ENCODE measurements around the gene HCAR1. TPM values are rescaled to one million over a fixed set of nuclear protein-coding genes. Genes with fewer than 3 reads are reported as not detected.
"Not testable (repeated sequence)": the region's sequence is repeated elsewhere in the genome, so short reads cannot be mapped to it uniquely, and the experiment has no call there.

Gene HCAR1
- total RNA-seq, 1 donor from 2014 or later, result 0.20 TPM

DNA sequence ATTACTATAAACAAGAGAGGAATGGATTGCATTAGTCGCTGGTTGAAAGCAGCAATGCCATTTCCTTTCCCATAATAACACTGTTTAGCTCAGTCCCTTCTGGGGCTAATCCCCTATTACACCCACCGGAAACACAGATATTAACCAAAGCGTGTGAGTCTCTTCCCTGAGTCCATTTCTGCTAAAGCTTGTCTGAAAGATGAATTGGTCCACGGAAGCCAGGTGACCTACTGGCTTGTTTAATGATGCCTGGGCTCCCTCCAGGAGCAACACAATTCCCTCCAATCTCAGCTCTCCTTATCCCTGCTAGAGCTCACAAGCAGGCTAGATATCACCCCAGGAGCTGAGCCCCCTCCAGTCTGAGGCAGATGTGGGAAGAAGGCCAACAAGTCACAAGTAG, 29.2 kb downstream of the HCAR1 start:
- H3K4me1 ChIP-seq; H3K27me3 ChIP-seq; H3K4me3 ChIP-seq; intact Hi-C loops (cut with DNase I); H3K36me3 ChIP-seq; H3K27ac ChIP-seq; H3K9me3 ChIP-seq; DNase-seq; ATAC-seq: not testable (repeated sequence)

DNA sequence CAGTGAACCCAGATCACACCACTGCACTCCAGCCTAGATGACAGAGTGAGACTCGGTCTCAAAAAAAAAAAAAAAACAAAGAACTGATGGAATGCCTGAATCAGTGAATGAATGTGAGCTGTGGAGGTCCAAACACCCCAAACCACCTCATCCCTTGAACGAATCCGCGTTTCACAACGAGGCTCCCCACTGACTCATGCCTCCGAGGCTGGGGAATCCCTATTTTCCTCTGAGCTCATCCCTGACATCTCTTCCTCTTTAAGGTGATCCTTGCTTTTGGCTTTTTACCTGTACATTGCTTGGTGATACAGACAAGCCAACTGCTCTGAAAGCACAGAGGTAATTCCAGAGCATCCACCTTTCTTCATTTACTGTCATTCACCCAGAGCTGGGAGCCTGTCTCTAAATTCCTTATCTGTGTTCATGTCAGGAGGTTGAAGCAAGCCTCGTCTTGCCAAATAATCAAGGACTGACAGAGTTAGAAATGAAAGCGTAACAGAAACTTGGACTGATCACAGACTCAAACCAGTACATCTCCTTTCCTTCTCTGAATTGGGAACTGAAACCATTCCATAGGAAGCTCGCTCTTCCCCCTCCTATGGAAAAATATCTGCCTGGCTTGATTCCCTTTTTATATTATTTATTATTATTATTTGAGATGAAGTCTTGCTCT, 30.5 kb downstream of the HCAR1 start:
- H3K4me1 ChIP-seq; H3K9me3 ChIP-seq; H3K36me3 ChIP-seq; H3K4me3 ChIP-seq; DNase-seq; H3K27me3 ChIP-seq; intact Hi-C loops (cut with DNase I); H3K27ac ChIP-seq: not testable (repeated sequence)
- ATAC-seq, result peak; percentile 51

DNA sequence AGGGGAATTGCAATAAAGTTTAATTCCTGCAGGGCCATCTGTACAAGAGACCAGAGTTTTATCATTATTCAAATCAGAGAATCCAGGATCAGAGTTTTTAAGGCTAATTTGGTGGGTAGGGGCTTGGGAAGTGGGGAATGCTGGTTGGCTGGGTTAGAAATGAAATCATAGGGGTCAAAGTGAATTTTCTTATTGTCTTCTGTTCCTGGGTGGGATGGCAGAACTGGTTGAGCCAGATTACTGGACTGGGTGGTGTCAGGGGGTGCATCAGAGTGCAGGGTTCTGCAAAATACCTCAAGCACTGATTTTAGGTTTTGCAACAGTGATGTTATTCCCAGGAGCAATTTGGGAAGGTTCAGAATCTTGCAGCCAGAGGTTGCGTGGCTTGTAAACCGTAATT, 33.7 kb downstream of the HCAR1 start:
- H3K4me1 ChIP-seq; H3K36me3 ChIP-seq; ATAC-seq; H3K9me3 ChIP-seq; H3K4me3 ChIP-seq; DNase-seq; intact Hi-C loops (cut with DNase I); H3K27me3 ChIP-seq; H3K27ac ChIP-seq: not testable (repeated sequence)

DNA sequence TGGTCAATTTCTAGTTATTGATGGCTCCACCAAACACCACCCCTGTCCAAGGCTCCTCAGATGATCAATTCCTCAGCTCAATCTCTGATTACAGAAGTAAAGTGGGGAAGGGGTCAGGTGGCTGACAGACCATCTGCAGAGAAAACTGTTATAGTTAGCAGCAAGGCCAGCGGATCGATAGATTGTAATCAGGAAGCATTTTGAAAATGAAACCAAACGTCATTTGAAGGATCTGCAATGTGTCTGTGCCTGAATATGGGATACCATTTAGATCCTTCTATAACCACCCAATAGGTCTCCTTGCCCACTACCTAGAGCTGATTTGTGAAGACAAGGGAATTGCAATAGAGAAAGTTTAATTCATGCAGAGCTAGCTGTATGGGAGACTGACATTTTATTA, 39.1 kb downstream of the HCAR1 start:
- no peaks in the 10 kb centered on the region for H3K36me3 ChIP-seq
- no peak overlapping the region for H3K27ac ChIP-seq
- H3K9me3 ChIP-seq, result no peaks in the 10 kb centered on the region
- no peak overlapping the region for H3K4me3 ChIP-seq
- ATAC-seq (no peak), DNase-seq (no peak)
- no peaks in the 10 kb centered on the region for H3K4me1 ChIP-seq
- H3K27me3 ChIP-seq, result no peaks in the 10 kb centered on the region
- intact Hi-C loops (cut with DNase I), result no loop called here
- TF ChIP-seq, protein P1, sequence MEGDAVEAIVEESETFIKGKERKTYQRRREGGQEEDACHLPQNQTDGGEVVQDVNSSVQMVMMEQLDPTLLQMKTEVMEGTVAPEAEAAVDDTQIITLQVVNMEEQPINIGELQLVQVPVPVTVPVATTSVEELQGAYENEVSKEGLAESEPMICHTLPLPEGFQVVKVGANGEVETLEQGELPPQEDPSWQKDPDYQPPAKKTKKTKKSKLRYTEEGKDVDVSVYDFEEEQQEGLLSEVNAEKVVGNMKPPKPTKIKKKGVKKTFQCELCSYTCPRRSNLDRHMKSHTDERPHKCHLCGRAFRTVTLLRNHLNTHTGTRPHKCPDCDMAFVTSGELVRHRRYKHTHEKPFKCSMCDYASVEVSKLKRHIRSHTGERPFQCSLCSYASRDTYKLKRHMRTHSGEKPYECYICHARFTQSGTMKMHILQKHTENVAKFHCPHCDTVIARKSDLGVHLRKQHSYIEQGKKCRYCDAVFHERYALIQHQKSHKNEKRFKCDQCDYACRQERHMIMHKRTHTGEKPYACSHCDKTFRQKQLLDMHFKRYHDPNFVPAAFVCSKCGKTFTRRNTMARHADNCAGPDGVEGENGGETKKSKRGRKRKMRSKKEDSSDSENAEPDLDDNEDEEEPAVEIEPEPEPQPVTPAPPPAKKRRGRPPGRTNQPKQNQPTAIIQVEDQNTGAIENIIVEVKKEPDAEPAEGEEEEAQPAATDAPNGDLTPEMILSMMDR (IDR thresholded peaks at IDR 0.05), result no peak

DNA sequence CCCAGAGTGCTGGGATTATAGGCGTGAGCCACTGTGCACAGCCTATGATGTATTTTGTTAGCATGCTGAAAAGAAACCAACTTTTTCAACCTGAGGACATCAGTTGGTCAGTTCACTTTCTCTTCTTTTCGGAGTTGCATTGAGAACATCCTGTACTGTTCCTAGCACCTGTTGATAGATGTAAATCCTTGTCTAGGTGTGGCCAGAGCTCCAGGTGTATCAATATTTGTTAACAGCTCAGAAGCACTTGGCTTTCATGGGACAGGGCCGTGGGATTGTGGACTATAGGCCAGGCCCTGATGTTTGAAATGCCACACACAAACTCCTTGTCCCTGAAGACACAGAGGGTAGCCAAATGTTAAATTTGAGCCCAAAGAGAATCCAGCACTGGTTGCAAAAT, 42.4 kb downstream of the HCAR1 start:
- peak overlapping the region; percentile 42 for H3K27ac ChIP-seq
- ATAC-seq (peak; percentile 81), DNase-seq (no peak)
- H3K4me3 ChIP-seq, result no peak overlapping the region
- no peaks in the 10 kb centered on the region for H3K27me3 ChIP-seq
- TF ChIP-seq, protein P1 (IDR thresholded peaks at IDR 0.05), result no peak
- no peaks in the 10 kb centered on the region for H3K4me1 ChIP-seq
- intact Hi-C loops (cut with DNase I), result no loop called here
- H3K36me3 ChIP-seq, result no peaks in the 10 kb centered on the region
- H3K9me3 ChIP-seq, result no peaks in the 10 kb centered on the region

DNA sequence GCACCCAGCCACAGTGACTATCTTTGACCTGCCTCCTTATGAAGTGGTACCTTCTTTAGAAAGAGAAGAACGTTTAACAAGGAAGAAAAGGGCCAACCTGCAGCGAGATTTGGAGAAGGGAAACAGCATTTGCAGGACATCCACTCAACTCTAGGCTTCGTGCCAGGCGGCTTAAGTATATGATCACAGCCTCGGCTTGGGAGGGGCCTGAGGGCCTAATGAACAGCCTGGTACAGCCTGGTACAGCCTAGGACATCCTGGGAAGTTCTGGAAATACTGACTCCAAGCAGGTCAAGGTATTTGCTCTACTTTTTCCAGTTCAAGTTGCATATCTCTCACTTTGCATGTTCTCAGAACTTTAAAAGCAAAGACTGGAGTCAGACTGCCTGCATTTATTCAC, 43.6 kb downstream of the HCAR1 start:
- intact Hi-C loops (cut with DNase I), result no loop called here
- no peaks in the 10 kb centered on the region for H3K27me3 ChIP-seq
- no peaks in the 10 kb centered on the region for H3K4me1 ChIP-seq
- peak overlapping the region; percentile 12 for H3K27ac ChIP-seq
- H3K9me3 ChIP-seq, result no peaks in the 10 kb centered on the region
- H3K4me3 ChIP-seq, result no peak overlapping the region
- no peaks in the 10 kb centered on the region for H3K36me3 ChIP-seq
- peak; percentile 88 for DNase-seq
- ATAC-seq, result peak; percentile 89
- TF ChIP-seq, protein P1 (IDR thresholded peaks at IDR 0.05), result no peak

DNA sequence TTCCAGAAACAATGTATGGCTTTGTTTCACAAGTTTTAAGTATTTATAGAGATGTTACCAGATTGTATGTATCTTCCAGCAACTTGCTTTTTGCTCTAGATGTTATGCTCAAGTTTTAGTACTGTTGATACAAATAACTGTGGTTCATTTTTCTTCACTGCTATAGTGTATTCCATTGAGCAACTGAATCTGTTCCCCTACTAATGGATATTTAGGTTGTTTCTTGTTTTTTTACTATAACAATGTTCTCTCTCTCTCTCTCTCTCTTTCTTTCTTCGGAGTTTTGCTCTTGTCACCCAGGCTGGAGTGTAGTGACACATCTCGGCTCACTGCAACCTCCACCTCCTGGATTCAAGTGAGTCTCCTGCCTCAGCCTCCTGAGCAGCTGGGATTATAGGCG, 44.1 kb downstream of the HCAR1 start:
- ATAC-seq, result no peak
- no peaks in the 10 kb centered on the region for H3K9me3 ChIP-seq
- H3K4me1 ChIP-seq, result no peaks in the 10 kb centered on the region
- intact Hi-C loops (cut with DNase I), result no loop called here
- H3K27me3 ChIP-seq, result no peaks in the 10 kb centered on the region
- TF ChIP-seq, protein P1 (IDR thresholded peaks at IDR 0.05), result no peak
- no peak overlapping the region for H3K27ac ChIP-seq
- no peak overlapping the region for H3K4me3 ChIP-seq
- no peak for DNase-seq
- no peaks in the 10 kb centered on the region for H3K36me3 ChIP-seq
